Measurements from ENCODE around the gene GSPT1. TPM values are rescaled to one million over a fixed set of nuclear protein-coding genes. Genes with fewer than 3 reads are reported as not detected.
"Not testable (repeated sequence)": the region's sequence is repeated elsewhere in the genome, so short reads cannot be mapped to it uniquely, and the experiment has no call there.

The GSPT1 gene
- polyA plus RNA-seq, 1 donor from 2014 or later, result 31.3 TPM

DNA sequence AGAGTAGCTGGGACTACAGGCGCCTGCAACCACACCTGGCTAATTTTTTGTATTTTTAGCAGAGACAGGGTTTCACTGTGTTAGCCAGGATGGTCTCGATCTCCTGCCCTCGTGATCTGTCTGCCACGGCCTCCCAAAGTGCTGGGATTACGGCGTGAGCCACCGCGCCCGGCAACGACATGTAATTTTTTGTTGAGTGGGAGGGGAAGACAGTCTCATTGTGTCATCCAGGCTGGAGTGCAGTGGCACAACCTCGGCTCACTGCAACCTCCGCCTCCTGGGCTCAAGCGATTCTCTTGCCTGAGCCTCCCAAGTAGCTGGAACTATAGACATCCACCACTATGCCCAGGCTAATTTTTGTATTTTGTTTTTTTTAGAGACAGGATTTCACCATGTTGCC is 96.8 kb downstream of the GSPT1 start:
- not testable (repeated sequence) for H3F3A ChIP-seq (ENCODE audit: insufficient read depth, low read length, poor library complexity, severe bottlenecking); H3K4me3 ChIP-seq (ENCODE audit: low read length); H3K36me3 ChIP-seq (ENCODE audit: insufficient read depth, low read length); H2AFZ ChIP-seq (ENCODE audit: low read depth, low read length); H4K20me1 ChIP-seq (ENCODE audit: insufficient read depth); H3K27ac ChIP-seq (ENCODE audit: low read length); H3K9me2 ChIP-seq (ENCODE audit: insufficient read depth, low read length); H3K9ac ChIP-seq (ENCODE audit: low read length); H3K9me3 ChIP-seq (ENCODE audit: low read length); H3K79me2 ChIP-seq (replicated peaks; ENCODE audit: insufficient read depth, low read length); H3K27me3 ChIP-seq (ENCODE audit: insufficient read depth, low read depth, low read length); H3K4me2 ChIP-seq (ENCODE audit: low read length)

Small RNA genes within 50 kb of the gene (small RNA-seq; reads per million reads assigned to genes)
- gene AC007216.5, result 0 reads per million in 3 experiments
- 0.39 to 3.0 (median 2.3) reads per million in 3 experiments for gene COX6CP1

Other genes starting within 250 kb of the GSPT1 start
- gene SNN, start 247.5 kb downstream of the GSPT1 start, polyA plus RNA-seq, result 176 and 211 TPM in 2 replicates
- 10.9 and 18.2 TPM in 2 replicates for gene TXNDC11, start 173.1 kb downstream of the GSPT1 start, polyA plus RNA-seq
- 53.7 and 67.7 TPM in 2 replicates for gene ZC3H7A, start 118.7 kb downstream of the GSPT1 start, polyA plus RNA-seq
- 61.2 and 70.9 TPM in 2 replicates for gene RSL1D1, start 64.4 kb downstream of the GSPT1 start, polyA plus RNA-seq
- gene NPIPB2, start 26.1 kb upstream of the GSPT1 start, polyA plus RNA-seq, result 0.82 and 2.1 TPM in 2 replicates
- not detected in 2 replicates for gene TNFRSF17, start 49.3 kb upstream of the GSPT1 start, polyA plus RNA-seq
- 4.4 and 8.1 TPM in 2 replicates for gene SNX29, start 60.8 kb upstream of the GSPT1 start, polyA plus RNA-seq

All from neural cell (in vitro differentiated cells).